H1 (cell line): ENCODE measurements around the gene TNFSF4. TPM values are rescaled to one million over a fixed set of nuclear protein-coding genes. Genes with fewer than 3 reads are reported as not detected.

ENCODE experiments used
- CHD1 ChIP-seq: IDR thresholded peaks from 2 replicates; pipeline ENCODE4 v1.6.1; 2012; ENCODE audit warnings: low read depth, low read length, improper control_type of control experiment
- KDM4A ChIP-seq: IDR thresholded peaks from one replicate; pipeline ENCODE4 v1.7.1; 2012; ENCODE audit warnings: low read depth, mild to moderate bottlenecking, moderate library complexity, low read length, inconsistent platforms; ENCODE audit not compliant: severe bottlenecking
- RBBP5 ChIP-seq: IDR thresholded peaks from 2 replicates; pipeline ENCODE4 v1.7.1; 2012; ENCODE audit warnings: low read depth, mild to moderate bottlenecking, inconsistent platforms, low read length, moderate library complexity, borderline replicate concordance
- SIRT6 ChIP-seq: IDR thresholded peaks from one replicate; pipeline ENCODE4 v1.7.1; 2012; ENCODE audit warnings: low read length, inconsistent platforms
- TBP ChIP-seq: IDR thresholded peaks from 2 replicates; pipeline ENCODE4 v1.6.1; 2011; ENCODE audit warnings: low read depth, low read length, improper control_type of control experiment
- polyA plus RNA-seq, 7 experiments: library from polyadenylated mRNA; depleted of rRNA in 3 of 7; stranded (reverse) in 5 of 7; unstranded in 2 of 7; fragments of >200 nt in 5 of 7; fragments of 200-250 nt in 2 of 7; gene quantifications; 1 replicate in 5 of 7; 2 replicates in 1 of 7; 4 replicates in 1 of 7; pipeline versions ENCODE4 v1.2.1 to v1.2.3, GENCODE V29; 2011 to 2013; ENCODE audit warnings: missing spikeins in 2 of 7, mixed read lengths in 2 of 7
- total RNA-seq: library from RNA; stranded (reverse); fragmentation: NEBNext Ultra II Directional; extraction: Animal tissue kit (Norgen Biotek cat#: 25700); gene quantifications from 2 replicates; pipeline ENCODE4 v1.2.1, GENCODE V29; 2021

The TNFSF4 gene
- total and polyA plus RNA-seq, 2 of the 8 experiments (the other 6 are each of a cell fraction or from before 2014, with no cell fraction given) = 0.54 to 0.63 TPM

DNA sequence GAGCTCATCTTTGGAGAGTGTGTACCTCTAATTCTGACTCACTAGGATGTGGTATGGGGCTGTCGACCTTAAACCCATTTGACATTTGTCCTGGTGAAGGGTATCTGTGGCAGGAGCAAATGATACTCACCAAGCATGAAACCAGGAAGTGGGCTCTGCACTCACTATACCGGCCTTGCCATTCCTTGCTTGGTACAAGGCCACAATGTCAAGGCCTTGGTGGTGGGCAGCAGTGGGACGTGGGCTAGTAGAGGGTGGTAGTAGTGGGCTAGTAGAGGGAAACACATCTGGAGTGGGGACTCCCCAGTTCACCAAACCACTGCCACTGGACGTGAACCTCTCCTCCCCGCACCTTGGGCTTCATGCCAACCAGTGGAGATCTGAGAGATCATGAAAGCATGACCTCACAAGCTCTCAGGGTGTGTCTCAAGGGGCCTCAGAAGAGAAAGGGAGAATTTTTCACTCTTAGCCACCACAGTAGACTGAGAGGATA lies 11.5 kb downstream of the TNFSF4 start (continued):
- TF ChIP-seq TBP (no peak), KDM4A (no peak), RBBP5 (no peak), CHD1 (no peak), SIRT6 (no peak)
